K562 (cell line): ENCODE results near the gene CIAO3. TPM values are rescaled to one million over a fixed set of nuclear protein-coding genes. Genes with fewer than 3 reads are reported as not detected.

Experiments
- ARID3B ChIP-seq: fragments of 250-450 bp; sonication (Bioruptor Pico); IDR thresholded peaks from 2 replicates; pipeline ENCODE4 v1.4.0; 2020; ENCODE audit warnings: borderline replicate concordance
- BCL6 ChIP-seq: fragments of 250-450 bp; sonication (Bioruptor Pico); IDR thresholded peaks from 2 replicates; pipeline ENCODE4 v1.4.0; 2020
- CTCF ChIP-seq, 3 experiments: IDR thresholded peaks in 2 of 3; conservative IDR thresholded peaks in 1 of 3; 2 replicates each; pipeline ENCODE4 v1.5.1; 2011 to 2012; ENCODE audit warnings: low read length in 3 of 3, mild to moderate bottlenecking in 3 of 3, control low read depth in 2 of 3, improper control_type of control experiment in 1 of 3, inconsistent platforms in 1 of 3, low read depth in 1 of 3, mixed read lengths in 1 of 3, moderate library complexity in 1 of 3; ENCODE audit not compliant: insufficient read depth in 2 of 3
- DLX4 ChIP-seq: fragments of 250-450 bp; sonication (Bioruptor Pico); IDR thresholded peaks from 2 replicates; pipeline ENCODE4 v1.6.1; 2021; ENCODE audit warnings: mild to moderate bottlenecking
- FOXJ2 ChIP-seq: fragments of 200-800 bp; sonication (Bioruptor generic); IDR thresholded peaks from 2 replicates; pipeline ENCODE4 v1.6.1; 2016; ENCODE audit warnings: missing genetic modification characterization, missing compliant biosample characterization
- HMBOX1 ChIP-seq: sonication (generic); IDR thresholded peaks from 2 replicates; pipeline ENCODE4 v1.6.1; 2016
- HNRNPL ChIP-seq: fragments of 200-400 bp; formaldehyde crosslinking; IDR thresholded peaks from 2 replicates; pipeline ENCODE4 v1.6.1; 2017; ENCODE audit warnings: low read depth, mild to moderate bottlenecking, low read length
- HSF4 ChIP-seq: fragments of 250-450 bp; sonication (Bioruptor Pico); IDR thresholded peaks from 2 replicates; pipeline ENCODE4 v2.1.2; 2022; ENCODE audit warnings: mild to moderate bottlenecking, moderate library complexity, borderline replicate concordance
- KLF6 ChIP-seq: fragments of 250-450 bp; sonication (Bioruptor Pico); IDR thresholded peaks from 2 replicates; pipeline ENCODE4 v1.4.0; 2020; ENCODE audit warnings: mild to moderate bottlenecking, moderate library complexity, borderline replicate concordance
- OTX1 ChIP-seq: fragments of 450-650 bp; formaldehyde crosslinking; IDR thresholded peaks from 2 replicates; pipeline ENCODE4 v1.4.0; 2022; ENCODE audit warnings: mild to moderate bottlenecking
- POU5F1 ChIP-seq: fragments of 150-350 bp; IDR thresholded peaks from 2 replicates; pipeline ENCODE4 v1.6.1; 2014; ENCODE audit warnings: borderline replicate concordance, low read length, low read depth, mild to moderate bottlenecking; ENCODE audit not compliant: partially characterized antibody
- PTBP1 ChIP-seq: fragments of 200-400 bp; formaldehyde crosslinking; IDR thresholded peaks from 2 replicates; pipeline ENCODE4 v1.6.1; 2017; ENCODE audit warnings: low read depth, low read length
- SNRNP70 ChIP-seq: fragments of 200-400 bp; formaldehyde crosslinking; optimal IDR thresholded peaks from 2 replicates; pipeline ENCODE3; 2017; ENCODE audit warnings: low read depth, low read length
- TCF7L2 ChIP-seq: fragments of 150-350 bp; IDR thresholded peaks from 2 replicates; pipeline ENCODE4 v1.6.1; 2016; ENCODE audit warnings: low read depth, mild to moderate bottlenecking, low read length, moderate library complexity
- YBX1 ChIP-seq: fragments of 450-650 bp; IDR thresholded peaks from 2 replicates; pipeline ENCODE4 v1.7.1; 2016; ENCODE audit warnings: mild to moderate bottlenecking
- ZBTB26 ChIP-seq: fragments of 450-650 bp; formaldehyde crosslinking; IDR thresholded peaks from 2 replicates; pipeline ENCODE4 v1.4.0; 2022; ENCODE audit warnings: missing genetic modification characterization
- ZBTB49 ChIP-seq: sonication (generic); formaldehyde crosslinking; IDR thresholded peaks from 2 replicates; pipeline ENCODE4 v1.8.0; 2022; ENCODE audit warnings: missing genetic modification reagents, mild to moderate bottlenecking, borderline replicate concordance
- ZNF134 ChIP-seq: fragments of 250-450 bp; sonication (Bioruptor Pico); conservative IDR thresholded peaks from 2 replicates; pipeline ENCODE4 v1.4.0; 2020
- ZNF24 ChIP-seq: fragments of 450-650 bp; IDR thresholded peaks from 2 replicates; pipeline ENCODE4 v1.6.1; 2016
- polyA plus RNA-seq, 8 experiments: library from polyadenylated mRNA; depleted of rRNA in 4 of 8; stranded (reverse) in 5 of 8; unstranded in 3 of 8; fragments of >200 nt; fragmentation: Nextera tagmentation in 2 of 8; fragmentation: Illumina TruSeq in 1 of 8; extraction: Ambion mirVana in 2 of 8; extraction: Trizol in 1 of 8; gene quantifications; 2 replicates each; pipeline versions ENCODE4 v1.2.1 to v1.2.3, GENCODE V29; 2011 to 2014; ENCODE audit warnings: inconsistent platforms in 1 of 8, missing spikeins in 1 of 8
- total RNA-seq, 7 experiments: library from RNA; depleted of rRNA in 6 of 7; stranded (reverse); fragments of >200 nt in 6 of 7; fragmentation: Illumina TruSeq in 2 of 7; extraction: Trizol in 2 of 7; gene quantifications; 2 replicates each; pipeline versions ENCODE4 v1.2.1 to v1.2.3, GENCODE V29; 2011 to 2021; ENCODE audit warnings: low replicate concordance in 1 of 7

The CIAO3 gene
- total and polyA plus RNA-seq, 9 of the 15 experiments (the other 6 are each of a cell fraction or from before 2014, with no cell fraction given): 2.2 to 35.6 (median 18.7) TPM

- no peak for TF ChIP-seq ZBTB26
- TF ChIP-seq ARID3B (CRISPR knock-in tag): no peak
- TF ChIP-seq PTBP1: 0 out of 2 replicates have a peak, but pooled peaks have one; percentile 50
- no peak for TF ChIP-seq CTCF (IDR thresholded peaks at IDR 0.05 in 2 of 3, conservative IDR thresholded peaks at IDR 0.05 in 1 of 3; ENCODE audit: insufficient read depth in 2 of 3, low read depth in 1 of 3, low read length in 3 of 3)
- no peak for TF ChIP-seq HMBOX1
- no peak for TF ChIP-seq ZBTB49 (CRISPR knock-in tag)
- TF ChIP-seq TCF7L2: no peak
- TF ChIP-seq KLF6 (CRISPR knock-in tag): no peak
- TF ChIP-seq ZNF24: no peak
- no peak for TF ChIP-seq FOXJ2 (tag)
- no peak for TF ChIP-seq BCL6 (CRISPR knock-in tag)
- TF ChIP-seq HSF4 (CRISPR knock-in tag): no peak
- TF ChIP-seq SNRNP70: peak; percentile 61
- no peak for TF ChIP-seq POU5F1
- no peak for TF ChIP-seq OTX1 (CRISPR knock-in tag)
- TF ChIP-seq ZNF134: no peak
- TF ChIP-seq HNRNPL: peak; percentile 86; the same call in 1 of the 2 replicates
- no peak for TF ChIP-seq DLX4
- TF ChIP-seq YBX1: no peak
Observed at GRCh38 chr16:728890-729744, 11.7 kb downstream of the CIAO3 start (continued).
